ENCODE data around the gene SLC12A4. TPM values are rescaled to one million over a fixed set of nuclear protein-coding genes. Genes with fewer than 3 reads are reported as not detected.

The SLC12A4 gene
- total RNA-seq, 1 experiment from 2014 or later = 33.2 TPM

- Histone ChIP-seq H3K9me2 (replicated peaks; ENCODE audit: low read length) (no peaks in the 10 kb centered on the region), H3K9me3 (ENCODE audit: low read length) (no peaks in the 10 kb centered on the region), H4K20me1 (ENCODE audit: low read length) (no peaks in the 10 kb centered on the region), H3K27ac (ENCODE audit: low read length) (peak overlapping the region; percentile 41; the same call in 1 of the 2 replicates), H3K36me3 (ENCODE audit: low read depth, low read length) (no peaks in the 10 kb centered on the region), H3K9ac (ENCODE audit: low read length) (peak overlapping the region; percentile 85), H3K79me2 (ENCODE audit: low read length) (peaks cover 31% of the 10 kb centered on the region), H3K4me2 (ENCODE audit: low read length) (peak overlapping the region; percentile 84), H3K4me1 (ENCODE audit: insufficient read depth, low read length) (peaks cover 14% of the 10 kb centered on the region; the same call in 1 of the 2 replicates), H3K4me3 (ENCODE audit: low read length) (peak overlapping the region; percentile 88), H3K27me3 (ENCODE audit: low read length) (no peaks in the 10 kb centered on the region), H3F3A (ENCODE audit: low read length, unreplicated experiment) (no peaks in the 10 kb centered on the region), H2AFZ (ENCODE audit: low read length) (peak overlapping the region; percentile 92)
- intact Hi-C loops (cut with micrococcal nuclease) = no loop called here
- DNase-seq = peak; percentile 96
- POLR2A ChIA-PET (ENCODE audit: unreplicated experiment) = no interaction called here
- ATAC-seq = peak; percentile 88
- CTCF ChIA-PET = interaction anchor here (0.5 to 1.5 kb wide), 3 partner anchors 70 to 119 kb away, joined by 3 to 9 read pairs (median 3); no protein-coding TSS in a partner anchor
- BruUV-seq (replicated peaks) = no TSS peak
- TF ChIP-seq CTCF (conservative IDR thresholded peaks at IDR 0.05; ENCODE audit: low read depth, low read length) (no peak), EZH2 (IDR thresholded peaks at IDR 0.05; ENCODE audit: low read length, unreplicated experiment) (no peak), EZH2phosphoT487 (IDR thresholded peaks at IDR 0.05; ENCODE audit: borderline replicate concordance, low read length) (no peak)
Measured at GRCh38 chr16:67935402-67936123, 32.9 kb downstream of the SLC12A4 start.

GRCh38 chr16:67935101-67935401 lies 33.4 kb downstream of the SLC12A4 start:
- peak; percentile 14 for ATAC-seq
- H3K27ac ChIP-seq (ENCODE audit: low read length) = no peak overlapping the region
- intact Hi-C loops (cut with micrococcal nuclease) = no loop called here
- peak overlapping the region; percentile 84 for H3K4me2 ChIP-seq (ENCODE audit: low read length)
- peak overlapping the region; percentile 85 for H3K9ac ChIP-seq (ENCODE audit: low read length)
- H3K79me2 ChIP-seq (ENCODE audit: low read length) = peaks cover 31% of the 10 kb centered on the region
- H3K4me1 ChIP-seq (ENCODE audit: insufficient read depth, low read length) = peaks cover 14% of the 10 kb centered on the region; the same call in 1 of the 2 replicates
- peak overlapping the region; percentile 88 for H3K4me3 ChIP-seq (ENCODE audit: low read length)
- BruUV-seq (replicated peaks) = no TSS peak
- DNase-seq = peak; percentile 12
- H4K20me1 ChIP-seq (ENCODE audit: low read length) = no peaks in the 10 kb centered on the region
- no peaks in the 10 kb centered on the region for H3K27me3 ChIP-seq (ENCODE audit: low read length)
- no peaks in the 10 kb centered on the region for H3K36me3 ChIP-seq (ENCODE audit: low read depth, low read length)
- no peaks in the 10 kb centered on the region for H3K9me3 ChIP-seq (ENCODE audit: low read length)
- H3K9me2 ChIP-seq (replicated peaks; ENCODE audit: low read length) = no peaks in the 10 kb centered on the region
- TF ChIP-seq EZH2 (IDR thresholded peaks at IDR 0.05; ENCODE audit: low read length, unreplicated experiment) = no peak
- no peak for TF ChIP-seq EZH2phosphoT487 (IDR thresholded peaks at IDR 0.05; ENCODE audit: borderline replicate concordance, low read length)
- TF ChIP-seq CTCF (conservative IDR thresholded peaks at IDR 0.05; ENCODE audit: low read depth, low read length) = no peak
- ChIA-PET POLR2A (ENCODE audit: unreplicated experiment) (no interaction called here), CTCF (interaction anchor here (0.6 to 1.5 kb wide), 2 partner anchors 101 to 162 kb away, joined by 3 read pairs; no protein-coding TSS in a partner anchor)
- H3F3A ChIP-seq (ENCODE audit: low read length, unreplicated experiment) = no peaks in the 10 kb centered on the region
- H2AFZ ChIP-seq (ENCODE audit: low read length) = peak overlapping the region; percentile 71

Measured in PC-3 (cell line).